H9 (cell line): Measurements from ENCODE around the gene SLC17A9. TPM values are rescaled to one million over a fixed set of nuclear protein-coding genes. Genes with fewer than 3 reads are reported as not detected.

Experiments used
- DNase-seq: peaks from one replicate; pipeline ENCODE4 v3.0.0-alpha.2; 2017
- H2AFZ ChIP-seq: one replicate; pipeline ENCODE4 v1.6.1; 2013; ENCODE audit warnings: mild to moderate bottlenecking, low read length, control low read depth, moderate library complexity
- H2AK5ac ChIP-seq: 2 replicates; pipeline ENCODE4 v1.6.1; 2013; ENCODE audit warnings: low read length, control low read depth, mixed read lengths; ENCODE audit not compliant: insufficient read length
- H2BK120ac ChIP-seq: one replicate; pipeline ENCODE4 v1.6.1; 2013; ENCODE audit warnings: low read depth, mild to moderate bottlenecking, low read length, control low read depth, inconsistent platforms; ENCODE audit not compliant: poor library complexity, severe bottlenecking
- H2BK12ac ChIP-seq: 2 replicates; pipeline ENCODE4 v1.6.1; 2013; ENCODE audit warnings: low read length, control low read depth, mixed read lengths, low read depth; ENCODE audit not compliant: insufficient read length
- H2BK15ac ChIP-seq: 2 replicates; pipeline ENCODE4 v1.6.1; 2013; ENCODE audit warnings: low read depth, low read length, control low read depth
- H2BK20ac ChIP-seq: one replicate; pipeline ENCODE4 v1.6.1; 2013; ENCODE audit warnings: low read depth, mild to moderate bottlenecking, low read length, control low read depth, inconsistent platforms; ENCODE audit not compliant: poor library complexity, severe bottlenecking
- H2BK5ac ChIP-seq: 2 replicates; pipeline ENCODE4 v1.6.1; 2013; ENCODE audit warnings: low read length, control low read depth, mixed read lengths; ENCODE audit not compliant: insufficient read length
- H3K14ac ChIP-seq: 2 replicates; pipeline ENCODE4 v1.6.1; 2013; ENCODE audit warnings: low read length, control low read depth; ENCODE audit not compliant: insufficient read depth
- H3K18ac ChIP-seq: 2 replicates; pipeline ENCODE4 v1.6.1; 2013; ENCODE audit warnings: low read depth, mild to moderate bottlenecking, mixed read lengths, low read length, control low read depth; ENCODE audit not compliant: insufficient read length
- H3K23ac ChIP-seq: 2 replicates; pipeline ENCODE4 v1.6.1; 2013; ENCODE audit warnings: low read length, control low read depth, mixed read lengths, low read depth; ENCODE audit not compliant: insufficient read length
- H3K23me2 ChIP-seq: 2 replicates; pipeline ENCODE4 v1.6.1; 2013; ENCODE audit warnings: low read depth, mild to moderate bottlenecking, mixed read lengths, low read length, control low read depth; ENCODE audit not compliant: insufficient read length, poor library complexity, severe bottlenecking
- H3K27ac ChIP-seq: 2 replicates; pipeline ENCODE4 v1.5.1; 2013; ENCODE audit warnings: low read length, control low read depth, mixed read lengths, low read depth; ENCODE audit not compliant: insufficient read length
- H3K27me3 ChIP-seq: 2 replicates; pipeline ENCODE4 v1.6.1; 2013; ENCODE audit warnings: low read length, control low read depth, inconsistent platforms; ENCODE audit not compliant: insufficient read depth
- H3K4ac ChIP-seq: 2 replicates; pipeline ENCODE4 v1.6.1; 2013; ENCODE audit warnings: low read depth, mild to moderate bottlenecking, control low read depth, inconsistent platforms, low read length, moderate library complexity
- H3K4me1 ChIP-seq: 2 replicates; pipeline ENCODE4 v1.6.1; 2013; ENCODE audit warnings: low read length, control low read depth, inconsistent platforms; ENCODE audit not compliant: insufficient read depth
- H3K4me2 ChIP-seq: 2 replicates; pipeline ENCODE4 v1.6.1; 2013; ENCODE audit warnings: low read length, control low read depth, mixed read lengths; ENCODE audit not compliant: insufficient read length, insufficient read depth
- H3K56ac ChIP-seq: 2 replicates; pipeline ENCODE4 v1.6.1; 2013; ENCODE audit warnings: low read depth, mild to moderate bottlenecking, mixed read lengths, low read length, control low read depth; ENCODE audit not compliant: insufficient read length
- H3K79me1 ChIP-seq: 2 replicates; pipeline ENCODE4 v1.6.1; 2013; ENCODE audit warnings: low read depth, mild to moderate bottlenecking, moderate library complexity, low read length, control low read depth, inconsistent platforms; ENCODE audit not compliant: insufficient read depth, poor library complexity, severe bottlenecking
- H3K79me2 ChIP-seq: 2 replicates; pipeline ENCODE4 v1.6.1; 2013; ENCODE audit warnings: low read length, control low read depth, inconsistent platforms; ENCODE audit not compliant: insufficient read depth
- H3K9ac ChIP-seq: 2 replicates; pipeline ENCODE4 v1.6.1; 2013; ENCODE audit warnings: low read length, control low read depth, mixed read lengths; ENCODE audit not compliant: insufficient read length; ENCODE audit errors: extremely low read depth
- H3K9me3 ChIP-seq: one replicate; pipeline ENCODE4 v1.6.1; 2013; ENCODE audit warnings: low read depth, low read length, inconsistent platforms; ENCODE audit not compliant: control insufficient read depth
- H3T11ph ChIP-seq: one replicate; pipeline ENCODE4 v1.6.1; 2013; ENCODE audit warnings: mild to moderate bottlenecking, low read length, control low read depth, inconsistent platforms
- H4K20me1 ChIP-seq: one replicate; pipeline ENCODE4 v1.6.1; 2013; ENCODE audit not compliant: control insufficient read depth, insufficient read length, insufficient read depth
- H4K5ac ChIP-seq: 2 replicates; pipeline ENCODE4 v1.6.1; 2013; ENCODE audit warnings: low read depth, mild to moderate bottlenecking, mixed read lengths, low read length, control low read depth; ENCODE audit not compliant: insufficient read length
- H4K8ac ChIP-seq: replicated peaks from 2 replicates; pipeline ENCODE4 v1.6.1; 2013; ENCODE audit warnings: low read length, control low read depth, mixed read lengths, low read depth; ENCODE audit not compliant: insufficient read length
- H4K91ac ChIP-seq: 2 replicates; pipeline ENCODE4 v1.6.1; 2013; ENCODE audit warnings: low read depth, mild to moderate bottlenecking, moderate library complexity, mixed read lengths, low read length, control low read depth; ENCODE audit not compliant: insufficient read length
- H3K27ac Mint-ChIP-seq, 3 experiments: 2 replicates in 2 of 3; 3 replicates in 1 of 3; pipeline ENCODE4 v1.8.0; 2020 to 2021; ENCODE audit warnings: mixed read lengths in 3 of 3, mild to moderate bottlenecking in 1 of 3, moderate library complexity in 1 of 3
- H3K27me3 Mint-ChIP-seq: 2 replicates; pipeline ENCODE4 v1.8.0; 2021; ENCODE audit warnings: low read depth, mild to moderate bottlenecking, moderate library complexity, mixed read lengths
- H3K36me3 Mint-ChIP-seq, 3 experiments: 2 replicates in 2 of 3; 3 replicates in 1 of 3; pipeline ENCODE4 v1.8.0; 2020 to 2021; ENCODE audit warnings: low read depth in 3 of 3, mixed read lengths in 3 of 3; ENCODE audit not compliant: insufficient read depth in 1 of 3
- H3K4me1 Mint-ChIP-seq, 2 experiments: 2 replicates each; pipeline ENCODE4 v1.8.0; 2020; ENCODE audit warnings: mixed read lengths in 2 of 2
- H3K4me3 Mint-ChIP-seq, 2 experiments: 2 replicates in 1 of 2; 3 replicates in 1 of 2; pipeline ENCODE4 v1.8.0; 2020 to 2021; ENCODE audit warnings: mild to moderate bottlenecking in 2 of 2, mixed read lengths in 2 of 2, moderate library complexity in 1 of 2
- H3K9me3 Mint-ChIP-seq, 2 experiments: 2 replicates in 1 of 2; 3 replicates in 1 of 2; pipeline ENCODE4 v1.8.0; 2020; ENCODE audit warnings: mild to moderate bottlenecking in 2 of 2, mixed read lengths in 2 of 2, moderate library complexity in 1 of 2
- CTCF ChIP-seq: fragments of 200-600 bp; sonication (generic); conservative IDR thresholded peaks from 3 replicates; pipeline ENCODE4 v1.8.0; 2021; ENCODE audit warnings: antibody characterized with exemption, mild to moderate bottlenecking
- WGBS: extraction: QIAGEN DNeasy Blood & Tissue Kit; methylation state at CpG from one replicate; pipeline ENCODE4 v1.1.7; 2013; ENCODE audit warnings: missing lambda C conversion rate, low lambda C conversion rate, mixed read lengths; ENCODE audit not compliant: insufficient read length; ENCODE audit errors: extremely low coverage; 5-methylcytosine and 5-hydroxymethylcytosine counted together
- total RNA-seq: library from RNA; stranded (reverse); gene quantifications from 2 replicates; pipeline ENCODE4 v1.2.1, GENCODE V29; 2021

SLC17A9 gene
- total RNA-seq, 1 experiment from 2014 or later, result 20.9 TPM

GRCh38 chr20:63005862-63006539, 53.5 kb downstream of the SLC17A9 start:
- Histone ChIP-seq H4K5ac (no peak overlapping the region), H2BK12ac (no peak overlapping the region), H3K4ac (no peak overlapping the region), H3K79me1 (no peaks in the 10 kb centered on the region), H3K23me2 (peaks cover 16% of the 10 kb centered on the region), H3K27me3 (peaks cover 59% of the 10 kb centered on the region), H3K14ac (no peak overlapping the region), H3T11ph (no peak overlapping the region), H3K4me2 (peak overlapping the region; percentile 13), H3K23ac (no peak overlapping the region), H4K91ac (no peak overlapping the region), H3K27ac (no peak overlapping the region), H2BK20ac (no peak overlapping the region), H3K9ac (no peak overlapping the region), H2AFZ (no peak overlapping the region), H3K79me2 (no peaks in the 10 kb centered on the region), H2AK5ac (no peak overlapping the region), H2BK120ac (no peak overlapping the region), H4K8ac (no peak overlapping the region), H3K9me3 (no peaks in the 10 kb centered on the region), H3K56ac (no peak overlapping the region), H2BK5ac (no peak overlapping the region), H4K20me1 (no peaks in the 10 kb centered on the region), H3K4me1 (peaks cover 2% of the 10 kb centered on the region; the same call in 1 of the 2 replicates), H2BK15ac (no peak overlapping the region; the same call in 1 of the 2 replicates), H3K18ac (no peak overlapping the region)
- Mint-ChIP-seq H3K36me3 (no peaks in the 10 kb centered on the region), H3K27me3 (peaks cover 91% of the 10 kb centered on the region), H3K4me3 (peak overlapping the region; percentile 22 to 62; a peak in 4 of 5 replicates), H3K27ac (no peak overlapping the region), H3K4me1 (peaks cover 28 to 39% of the 10 kb centered on the region in 2 experiments), H3K9me3 (peaks cover 1 to 6% of the 10 kb centered on the region in 2 experiments; a peak in 2 of 5 replicates)
- no peak for TF ChIP-seq CTCF
- WGBS, result no CpG with 5 or more reads among the region's 90 CpGs
- peak; percentile 64 for DNase-seq
